OCI-LY1 (cell line): Measurements from ENCODE around the gene S1PR4.

Experiments used
- H2AFZ ChIP-seq: fragments of 200-600 bp; sonication (generic), shearing (Covaris generic); 2 replicates; pipeline ENCODE4 v1.6.0; 2014; ENCODE audit warnings: antibody characterized with exemption, mild to moderate bottlenecking, low read length
- H3F3A ChIP-seq: fragments of 200-600 bp; sonication (generic), shearing (Covaris generic); 2 replicates; pipeline ENCODE4 v1.6.0; 2014; ENCODE audit warnings: mild to moderate bottlenecking, antibody characterized with exemption, low read length, moderate library complexity; ENCODE audit not compliant: insufficient read depth
- H3K27ac ChIP-seq: fragments of 200-600 bp; sonication (generic); 2 replicates; pipeline ENCODE4 v1.5.1; 2014; ENCODE audit warnings: low read length, mixed run types, mild to moderate bottlenecking, low read depth; ENCODE audit not compliant: poor library complexity, severe bottlenecking
- H3K27me3 ChIP-seq: fragments of 200-600 bp; sonication (generic); 2 replicates; pipeline ENCODE4 v1.6.0; 2014; ENCODE audit warnings: antibody characterized with exemption, mild to moderate bottlenecking, low read length, moderate library complexity; ENCODE audit not compliant: insufficient read depth
- H3K36me3 ChIP-seq: fragments of 200-600 bp; sonication (generic); 2 replicates; pipeline ENCODE4 v1.6.1; 2014; ENCODE audit warnings: mild to moderate bottlenecking, antibody characterized with exemption, low read length, moderate library complexity, mixed read lengths; ENCODE audit not compliant: insufficient read depth
- H3K4me1 ChIP-seq: fragments of 200-600 bp; sonication (generic); 2 replicates; pipeline ENCODE4 v1.5.1; 2014; ENCODE audit warnings: mild to moderate bottlenecking, low read length, moderate library complexity; ENCODE audit not compliant: insufficient read depth, severe bottlenecking
- H3K4me2 ChIP-seq: fragments of 200-600 bp; sonication (generic), shearing (Covaris generic); 2 replicates; pipeline ENCODE4 v1.6.1; 2014; ENCODE audit warnings: low read length
- H3K4me3 ChIP-seq: fragments of 200-600 bp; sonication (generic); 2 replicates; pipeline ENCODE4 v1.5.1; 2014; ENCODE audit warnings: low read length, low read depth, mild to moderate bottlenecking, mixed read lengths; ENCODE audit not compliant: poor library complexity, severe bottlenecking
- H3K79me2 ChIP-seq: fragments of 200-600 bp; shearing (Covaris generic); 2 replicates; pipeline ENCODE4 v1.6.1; 2016; ENCODE audit warnings: mixed run types, low read length, mixed read lengths; ENCODE audit not compliant: insufficient read depth
- H3K9ac ChIP-seq: fragments of 200-600 bp; sonication (generic), shearing (Covaris generic); 2 replicates; pipeline ENCODE4 v1.6.1; 2014; ENCODE audit warnings: mild to moderate bottlenecking, low read length, mixed read lengths
- H3K9me2 ChIP-seq: fragments of 200-600 bp; sonication (generic), shearing (Covaris generic); 2 replicates; pipeline ENCODE4 v1.6.1; 2014; ENCODE audit warnings: low read depth, mild to moderate bottlenecking, low read length, mixed read lengths
- H3K9me3 ChIP-seq: fragments of 200-600 bp; shearing (Covaris generic); 2 replicates; pipeline ENCODE4 v1.6.1; 2014; ENCODE audit warnings: low read length, mixed read lengths
- H4K20me1 ChIP-seq: fragments of 200-600 bp; sonication (generic), shearing (Covaris generic); 2 replicates; pipeline ENCODE4 v1.6.0; 2016; ENCODE audit warnings: mild to moderate bottlenecking, low read length; ENCODE audit not compliant: insufficient read depth
- CTCF ChIP-seq: fragments of 200-600 bp; sonication (generic), shearing (Covaris generic); IDR thresholded peaks from 2 replicates; pipeline ENCODE4 v1.5.1; 2017; ENCODE audit warnings: mild to moderate bottlenecking, antibody characterized with exemption, low read length, moderate library complexity, mixed read lengths
- EZH2 ChIP-seq: fragments of 200-600 bp; sonication (generic), shearing (Covaris generic); IDR thresholded peaks from 2 replicates; pipeline ENCODE4 v1.8.0; 2017; ENCODE audit warnings: borderline replicate concordance, mixed run types, mild to moderate bottlenecking, antibody characterized with exemption, low read length, moderate library complexity, mixed read lengths

Gene S1PR4

DNA sequence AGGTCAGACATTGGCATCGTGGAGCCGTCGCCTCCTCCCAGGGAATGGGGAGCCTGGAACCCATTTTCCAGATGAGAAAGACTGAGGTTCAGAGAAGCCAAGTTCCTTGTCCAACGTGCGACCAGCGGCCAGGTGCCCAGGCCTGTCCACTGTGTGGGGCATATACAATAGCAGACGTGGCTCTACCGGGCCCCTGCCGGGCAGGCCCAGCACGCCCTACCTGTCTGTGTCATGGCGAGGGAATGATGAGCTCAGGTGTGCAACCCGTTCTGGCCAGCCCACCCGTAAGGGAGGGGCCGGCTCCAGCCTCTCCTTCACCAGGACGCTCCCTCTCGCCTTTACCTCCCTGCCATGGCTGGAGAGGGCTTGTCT, 41.9 kb upstream of the S1PR4 start:
- Histone ChIP-seq H3K27me3 (peaks cover 8% of the 10 kb centered on the region; the same call in 1 of the 2 replicates), H3K9me2 (no peaks in the 10 kb centered on the region), H3K36me3 (no peaks in the 10 kb centered on the region), H3K27ac (no peak overlapping the region), H3K4me3 (no peak overlapping the region), H3K9me3 (no peaks in the 10 kb centered on the region), H2AFZ (no peak overlapping the region), H3K4me2 (no peak overlapping the region), H4K20me1 (no peaks in the 10 kb centered on the region), H3K9ac (no peak overlapping the region), H3K79me2 (no peaks in the 10 kb centered on the region), H3F3A (no peaks in the 10 kb centered on the region), H3K4me1 (no peaks in the 10 kb centered on the region)
- TF ChIP-seq CTCF (no peak), EZH2 (no peak)

GRCh38 chr19:3137119-3137518, 41.5 kb upstream of the S1PR4 start:
- H3K9ac ChIP-seq: no peak overlapping the region
- no peaks in the 10 kb centered on the region for H4K20me1 ChIP-seq
- H3F3A ChIP-seq: no peaks in the 10 kb centered on the region
- H3K27ac ChIP-seq: no peak overlapping the region
- H3K9me2 ChIP-seq: no peaks in the 10 kb centered on the region
- no peaks in the 10 kb centered on the region for H3K9me3 ChIP-seq
- no peak overlapping the region for H3K4me3 ChIP-seq
- TF ChIP-seq EZH2 (no peak), CTCF (no peak)
- no peaks in the 10 kb centered on the region for H3K4me1 ChIP-seq
- no peaks in the 10 kb centered on the region for H3K79me2 ChIP-seq
- no peak overlapping the region for H3K4me2 ChIP-seq
- H2AFZ ChIP-seq: no peak overlapping the region
- H3K36me3 ChIP-seq: no peaks in the 10 kb centered on the region
- peaks cover 8% of the 10 kb centered on the region; the same call in 1 of the 2 replicates for H3K27me3 ChIP-seq

GRCh38 chr19:3138268-3138667, 40.3 kb upstream of the S1PR4 start:
- Histone ChIP-seq H3K9me3 (no peaks in the 10 kb centered on the region), H3K9ac (no peak overlapping the region), H2AFZ (no peak overlapping the region), H3K9me2 (no peaks in the 10 kb centered on the region), H3K4me2 (no peak overlapping the region), H3K79me2 (no peaks in the 10 kb centered on the region), H3F3A (no peaks in the 10 kb centered on the region), H3K4me1 (no peaks in the 10 kb centered on the region), H3K27me3 (peaks cover 8% of the 10 kb centered on the region), H3K36me3 (no peaks in the 10 kb centered on the region), H4K20me1 (no peaks in the 10 kb centered on the region), H3K27ac (no peak overlapping the region), H3K4me3 (no peak overlapping the region)
- no peak for TF ChIP-seq EZH2
- no peak for TF ChIP-seq CTCF
